Myocyte (in vitro differentiated cells): Measurements from ENCODE around the gene RAB22A. TPM values are rescaled to one million over a fixed set of nuclear protein-coding genes. Genes with fewer than 3 reads are reported as not detected.
"Not testable (repeated sequence)": the region's sequence is repeated elsewhere in the genome, so short reads cannot be mapped to it uniquely, and the experiment has no call there.

Source experiments
- DNase-seq: peaks from one replicate; pipeline ENCODE4 v3.0.0-alpha.2; 2012; ENCODE audit warnings: low read depth
- total RNA-seq: library from RNA; depleted of rRNA; stranded (reverse); fragments of >200 nt; gene quantifications from 2 replicates; pipeline ENCODE4 v1.2.3, GENCODE V29; 2014

RAB22A gene
- total RNA-seq, 1 donor from 2014 or later, result 17.1 TPM

DNA sequence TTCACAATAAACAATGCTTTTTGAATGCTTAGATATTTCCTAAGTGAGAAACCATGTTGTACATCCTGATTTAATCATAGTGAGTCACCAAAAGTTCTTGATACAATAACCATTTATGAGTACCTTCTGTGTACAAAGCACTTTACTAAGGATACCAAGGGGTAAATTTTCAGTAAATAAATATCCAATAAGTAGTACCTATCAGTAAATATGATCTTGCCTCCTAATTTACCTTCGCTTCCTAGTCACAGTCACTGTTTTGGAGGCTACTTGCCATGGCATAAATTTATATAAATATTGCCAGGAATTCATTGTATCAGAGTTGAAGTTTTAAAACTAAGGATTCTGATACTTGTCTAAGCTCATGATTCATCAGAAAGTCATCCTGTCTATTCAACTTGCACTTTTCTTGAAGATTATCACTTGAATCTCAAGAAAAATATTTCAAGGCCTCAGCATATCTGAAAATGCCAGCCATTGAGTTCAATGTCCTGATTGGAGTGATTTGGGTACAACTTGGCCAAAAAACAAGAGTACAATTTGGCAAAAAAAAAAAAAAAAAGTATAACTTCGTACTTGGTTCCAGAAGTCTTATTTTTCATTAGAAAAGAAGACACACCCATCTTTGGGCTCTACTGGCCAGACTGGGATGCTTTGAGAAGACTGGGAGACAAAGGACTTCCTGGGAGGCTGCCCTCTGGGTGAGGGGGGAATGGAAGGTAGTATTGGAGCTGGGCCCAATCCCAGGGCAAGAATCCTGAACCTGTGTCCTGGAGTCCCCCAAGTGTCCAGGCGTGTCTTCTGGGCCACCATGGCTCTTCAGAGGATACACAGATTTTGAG is 32.8 kb downstream of the RAB22A start:
- DNase-seq, result no peak

DNA sequence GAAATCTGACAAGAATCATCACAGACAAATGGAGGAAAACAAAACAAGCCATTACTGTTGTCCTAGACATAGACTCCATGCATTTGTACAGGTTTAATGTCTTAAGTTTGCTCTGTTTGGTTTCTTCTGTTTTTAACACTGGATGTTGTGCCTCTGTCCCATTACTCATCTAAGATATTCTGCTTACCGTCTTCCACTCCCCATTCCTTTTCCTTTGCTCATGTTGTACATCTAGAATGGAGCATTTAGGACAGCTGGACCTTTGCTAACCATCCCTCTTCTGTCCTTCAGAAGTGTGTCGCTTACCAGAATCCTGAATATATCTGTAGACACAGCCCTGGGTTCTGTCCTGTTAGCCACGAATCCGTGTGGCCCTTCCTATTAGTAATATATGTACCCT is 35.2 kb downstream of the RAB22A start:
- peak; percentile 68 for DNase-seq

DNA sequence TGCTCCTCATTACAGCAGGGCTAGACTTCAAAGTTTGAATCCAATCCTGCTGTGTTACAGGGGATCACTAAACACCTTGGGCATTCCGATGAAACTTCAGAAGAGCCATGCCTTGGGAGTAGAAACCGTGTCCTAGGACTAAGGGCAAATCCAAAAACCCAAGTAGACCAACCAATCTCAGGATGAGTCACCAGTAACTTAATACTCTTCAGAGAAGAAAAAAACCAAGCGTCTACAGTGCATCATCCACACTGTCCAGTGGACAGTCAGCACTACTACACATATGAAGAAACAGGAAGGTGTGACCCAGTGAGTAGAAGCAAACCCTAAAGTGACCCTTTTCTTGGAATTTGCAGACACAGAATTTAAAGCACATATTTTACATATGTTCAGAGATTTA is 40.1 kb downstream of the RAB22A start:
- peak; percentile 82 for DNase-seq

DNA sequence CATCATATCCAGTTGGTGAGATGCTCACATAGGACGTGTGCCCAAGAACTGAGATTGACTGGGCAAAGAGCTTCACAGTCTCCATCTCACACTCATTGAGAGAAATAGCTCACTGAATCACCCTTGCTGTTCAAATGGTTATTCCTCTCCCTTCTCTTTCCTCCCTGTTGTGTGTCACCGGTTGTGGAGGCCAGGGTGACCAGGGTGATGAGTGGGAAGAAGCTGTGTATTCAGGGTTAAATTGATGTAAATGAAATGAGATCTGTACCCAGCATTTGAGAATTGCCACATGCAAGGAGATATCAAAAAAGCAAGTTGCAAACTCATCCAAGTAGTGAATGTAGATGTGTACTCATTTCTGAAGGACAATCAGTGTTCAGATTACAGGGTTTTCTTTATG is 43.0 kb downstream of the RAB22A start:
- DNase-seq, result no peak

DNA sequence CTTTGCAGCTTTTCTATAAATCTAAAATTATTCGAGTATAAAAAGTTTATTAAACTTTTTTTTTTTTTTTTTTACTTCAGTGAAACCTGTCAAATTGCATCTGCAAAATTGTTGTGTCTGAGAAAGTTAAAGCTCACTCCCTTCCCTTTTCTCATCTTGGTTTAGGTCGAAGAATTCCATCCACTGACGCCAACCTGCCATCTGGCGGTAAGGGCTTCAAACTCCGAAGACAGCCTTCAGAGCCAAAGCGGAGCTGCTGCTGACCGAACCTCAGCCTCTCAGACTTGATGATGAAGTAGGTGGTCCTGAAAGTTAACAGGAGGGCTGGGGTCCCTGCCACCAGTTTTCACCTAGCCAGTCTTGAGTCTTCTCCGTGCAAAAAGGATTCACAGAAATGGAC is 49.9 kb downstream of the RAB22A start:
- no peak for DNase-seq

DNA sequence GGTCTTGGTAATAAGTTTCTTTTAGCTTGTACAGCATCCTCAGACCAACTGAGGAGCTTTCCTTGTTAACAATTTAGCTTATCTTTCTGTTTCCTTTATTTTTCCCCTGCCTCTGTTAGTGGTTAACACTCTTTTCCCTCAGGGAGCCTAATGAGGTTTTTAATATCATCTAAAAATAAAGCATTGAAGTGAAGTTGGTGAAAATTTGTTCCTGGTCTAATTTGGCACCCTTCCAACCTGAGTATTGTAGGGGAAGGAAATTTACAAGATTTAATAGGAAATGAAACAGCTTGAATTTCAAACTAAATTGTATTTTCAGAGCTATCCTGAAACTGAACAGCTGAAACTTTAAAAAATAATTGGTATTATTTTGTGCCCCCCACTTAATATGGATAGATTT is 51.4 kb downstream of the RAB22A start:
- no peak for DNase-seq

DNA sequence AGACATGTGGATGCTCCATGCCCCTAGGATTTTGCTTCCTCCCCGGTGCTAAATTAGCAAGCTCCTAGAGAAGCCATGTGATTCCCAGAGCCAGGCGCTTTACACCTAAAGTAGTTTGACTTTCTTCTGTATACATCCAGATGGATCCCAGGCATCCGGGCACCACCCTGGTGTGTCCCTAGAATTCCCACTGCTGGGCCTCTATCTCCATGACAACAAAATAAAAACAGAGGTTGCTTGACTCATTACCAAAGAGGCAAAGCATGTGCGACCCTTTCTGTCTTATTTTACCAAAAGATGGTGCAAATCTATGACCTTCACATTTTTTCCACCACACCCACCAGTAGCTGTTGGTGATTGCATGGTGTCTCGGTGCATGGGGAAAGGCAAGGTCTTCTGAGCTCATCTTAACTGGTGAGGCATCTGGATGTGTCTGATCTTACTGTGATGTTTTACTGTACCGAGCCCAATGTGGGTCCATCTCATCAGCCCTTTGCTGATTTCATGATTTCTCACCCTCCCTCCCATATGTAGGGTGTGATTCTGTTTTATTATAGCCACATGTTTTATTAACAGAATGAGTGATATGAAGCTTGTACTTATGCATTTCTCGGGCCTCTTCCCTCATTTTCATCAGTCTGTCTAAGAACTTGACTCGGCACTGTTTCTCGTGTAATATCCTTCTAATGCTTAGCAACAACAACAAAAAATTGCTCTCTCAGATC is 52.1 kb downstream of the RAB22A start:
- DNase-seq, result no peak

DNA sequence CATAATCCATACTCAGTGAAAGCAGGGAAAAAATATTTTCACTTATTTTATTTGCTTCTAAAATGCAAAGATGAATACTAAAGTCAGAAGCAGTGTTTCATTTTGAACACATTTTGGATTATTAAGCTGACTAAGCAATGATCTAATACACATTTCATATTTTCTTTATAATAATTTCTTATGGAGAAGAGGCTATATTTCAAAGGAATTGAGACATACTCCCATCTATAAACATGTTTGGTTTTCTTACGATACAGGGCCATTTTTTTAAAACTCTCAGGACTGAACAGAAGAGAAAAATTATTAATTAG is 52.6 kb downstream of the RAB22A start:
- no peak for DNase-seq

DNA sequence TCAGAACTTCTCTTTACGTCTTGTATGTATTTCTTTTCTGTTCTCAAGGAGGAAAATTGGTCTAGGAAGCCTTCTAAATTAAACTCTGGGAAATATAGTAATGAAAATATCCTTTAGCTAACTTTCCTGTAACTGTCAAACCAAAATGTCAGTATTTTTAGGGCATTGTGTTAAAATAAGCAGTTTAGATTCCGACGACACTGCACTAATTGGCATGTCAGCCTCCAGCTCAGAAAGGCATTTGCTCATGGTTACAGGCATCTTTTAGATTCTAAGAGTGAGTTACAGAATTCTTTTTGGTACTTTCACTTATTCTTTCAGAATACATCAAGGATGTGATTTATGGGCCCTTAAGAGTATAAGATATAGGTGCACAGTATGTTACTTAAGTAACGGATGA is 53.5 kb downstream of the RAB22A start:
- no peak for DNase-seq

DNA sequence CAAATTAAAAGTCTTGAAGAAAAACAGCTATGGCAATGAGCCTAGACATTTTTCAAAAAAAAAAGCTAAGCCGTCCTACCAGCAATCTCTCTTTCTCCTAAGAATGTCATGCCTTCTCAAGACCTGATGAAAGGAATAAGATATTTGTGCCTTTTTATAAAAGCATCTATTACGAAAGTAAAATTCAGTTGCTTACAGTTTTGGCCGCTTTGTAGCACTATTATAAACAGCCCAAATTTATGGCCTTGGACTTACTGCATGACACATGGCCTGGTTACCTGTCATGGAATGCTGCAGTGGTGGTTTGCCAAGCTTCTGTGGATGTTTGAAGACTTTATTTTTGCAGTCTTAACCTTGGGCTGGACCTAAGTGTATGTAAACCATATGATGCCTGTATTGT is 57.4 kb downstream of the RAB22A start:
- DNase-seq, result no peak

DNA sequence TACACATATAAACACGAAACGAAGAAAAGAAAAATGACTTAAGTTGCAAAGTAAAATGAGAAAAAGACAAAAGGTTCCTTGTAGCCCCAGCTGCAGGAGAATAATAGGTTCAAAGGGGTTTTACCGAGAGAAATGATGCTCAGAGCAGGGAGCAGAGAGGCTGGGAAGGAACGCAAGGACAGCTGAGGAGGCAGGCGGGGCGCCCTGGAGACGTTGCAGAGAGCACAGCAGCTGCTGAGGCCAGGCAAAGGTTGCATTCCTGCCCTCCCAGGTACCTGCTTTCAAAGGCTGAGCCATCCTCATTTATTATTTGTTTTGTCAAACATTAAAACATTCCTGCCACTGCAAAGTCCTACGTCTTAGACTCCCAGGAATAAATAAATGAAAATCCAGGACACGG is 63.3 kb downstream of the RAB22A start:
- no peak for DNase-seq

DNA sequence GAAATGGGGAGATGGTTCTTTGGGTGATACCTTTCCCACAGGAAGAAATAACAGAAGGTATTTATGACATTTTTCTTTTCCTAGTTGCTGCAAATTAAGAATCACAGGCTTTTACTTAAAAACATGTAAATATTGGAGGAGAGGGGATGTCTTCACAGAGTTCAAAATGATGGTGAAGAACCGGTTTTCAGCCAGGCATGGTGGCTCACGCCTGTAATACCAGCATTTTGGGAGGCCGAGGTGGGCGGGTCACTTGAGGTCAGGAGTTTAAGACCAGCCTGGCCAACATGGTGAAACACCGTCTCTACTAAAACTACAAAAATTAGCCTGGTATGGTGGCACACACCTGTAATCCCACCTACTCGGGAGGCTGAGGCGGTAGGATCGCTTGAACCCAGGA is 63.8 kb downstream of the RAB22A start:
- DNase-seq, result not testable (repeated sequence)

DNA sequence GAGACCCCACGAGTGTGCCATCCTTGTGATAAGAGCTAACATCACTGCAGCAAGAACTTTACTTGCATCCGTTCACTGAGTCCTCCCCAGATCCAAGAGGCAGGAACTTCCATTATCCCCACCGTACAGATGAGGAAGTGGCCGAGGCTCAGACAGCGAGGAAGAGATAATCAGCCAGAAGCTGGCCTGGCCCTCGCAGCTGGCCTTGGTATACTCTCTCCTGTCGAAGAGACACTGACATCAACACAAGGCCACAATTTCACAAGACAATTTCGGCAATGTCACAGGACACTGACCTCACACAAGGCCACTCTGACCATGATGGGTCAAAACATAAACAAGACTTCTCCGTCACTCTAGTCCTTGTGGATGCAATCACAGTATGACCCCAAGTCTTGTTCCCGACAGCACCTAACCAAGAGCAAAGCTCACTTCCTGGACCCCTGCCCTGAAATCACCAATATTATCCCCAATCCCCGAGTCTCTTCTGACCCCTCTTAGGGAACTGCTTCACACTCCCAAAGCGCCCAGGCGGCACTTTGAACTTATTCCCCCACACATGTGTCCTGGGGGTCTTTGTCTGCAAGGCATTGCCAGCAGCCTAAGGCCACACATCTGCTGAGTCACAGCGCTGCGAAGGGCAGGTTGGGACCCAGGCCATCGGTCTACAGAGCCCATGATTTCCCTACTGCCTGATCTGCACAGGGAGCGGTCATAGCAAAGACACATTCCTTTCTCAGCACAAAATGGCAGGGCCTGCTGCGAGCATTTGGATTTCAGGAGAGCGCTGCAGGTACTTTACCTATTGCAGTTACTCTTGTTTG is 64.7 kb downstream of the RAB22A start:
- DNase-seq, result no peak

DNA sequence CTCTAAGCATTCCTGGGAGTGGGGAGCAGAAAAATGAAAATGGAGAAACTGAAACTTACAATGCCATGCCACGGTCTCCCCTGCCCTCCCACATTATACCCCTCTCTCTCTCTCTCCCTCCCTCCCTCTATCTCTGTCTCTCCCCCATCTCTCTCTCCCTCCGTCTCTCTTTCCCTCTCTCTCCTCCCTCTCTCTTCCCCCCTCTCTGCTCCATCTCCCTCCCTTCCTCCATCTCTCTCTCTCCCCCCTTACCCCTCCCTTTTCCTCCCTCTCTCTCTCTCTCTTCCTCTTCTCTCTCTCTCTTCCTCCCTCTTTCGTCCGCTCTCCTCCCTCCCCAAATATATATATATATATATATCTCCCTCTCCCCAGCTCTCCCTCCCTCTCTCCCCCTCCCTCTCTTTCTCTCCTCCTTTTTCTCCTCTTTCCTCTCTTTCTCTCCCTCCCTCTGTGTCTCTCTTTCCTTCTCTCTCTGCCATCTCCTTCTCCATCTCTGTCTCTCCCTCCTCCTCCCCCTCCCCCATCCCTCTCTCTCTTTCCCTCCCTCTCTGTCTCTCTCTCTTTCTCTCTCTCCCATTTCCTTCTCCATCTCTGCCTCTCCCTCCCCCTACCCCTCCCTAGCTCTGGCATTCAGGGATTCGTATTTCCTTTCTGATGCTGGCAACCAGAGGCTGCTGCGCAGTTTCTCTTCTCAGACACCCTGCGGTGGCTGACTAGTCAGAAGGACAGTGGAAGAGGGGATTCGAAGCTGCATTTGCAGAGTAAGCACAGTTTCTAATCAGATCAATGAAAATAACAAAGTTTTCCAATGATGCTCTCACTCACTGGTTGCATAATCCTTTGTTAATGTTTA is 65.6 kb downstream of the RAB22A start:
- DNase-seq, result no peak

DNA sequence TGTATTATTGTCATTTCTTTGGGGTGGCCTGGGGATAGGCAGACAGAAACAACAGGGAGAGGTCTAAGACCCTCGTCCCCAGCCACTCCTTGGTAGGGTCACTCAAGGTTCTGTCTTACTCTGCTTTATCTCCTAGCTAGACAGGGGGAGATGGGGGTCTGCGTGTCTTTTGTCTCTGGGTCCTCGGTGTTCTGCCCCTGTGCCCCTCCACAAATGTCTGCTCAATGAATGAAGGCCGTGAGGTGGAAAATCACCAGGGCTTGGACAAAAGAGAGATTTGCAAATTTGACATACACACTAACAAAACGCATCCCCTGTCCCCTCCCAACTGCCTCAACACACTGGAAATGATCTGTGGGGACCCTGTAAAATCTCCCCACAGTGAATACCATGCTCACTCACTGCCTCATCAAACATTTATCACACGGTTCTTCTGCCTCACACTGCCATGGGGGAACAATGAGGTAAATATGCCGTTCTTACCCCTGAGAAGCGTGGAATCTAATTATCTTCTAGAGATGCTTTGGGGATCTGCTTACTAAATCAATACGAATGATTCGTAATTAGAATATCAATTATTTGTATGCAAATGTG is 66.3 kb downstream of the RAB22A start:
- DNase-seq, result no peak

DNA sequence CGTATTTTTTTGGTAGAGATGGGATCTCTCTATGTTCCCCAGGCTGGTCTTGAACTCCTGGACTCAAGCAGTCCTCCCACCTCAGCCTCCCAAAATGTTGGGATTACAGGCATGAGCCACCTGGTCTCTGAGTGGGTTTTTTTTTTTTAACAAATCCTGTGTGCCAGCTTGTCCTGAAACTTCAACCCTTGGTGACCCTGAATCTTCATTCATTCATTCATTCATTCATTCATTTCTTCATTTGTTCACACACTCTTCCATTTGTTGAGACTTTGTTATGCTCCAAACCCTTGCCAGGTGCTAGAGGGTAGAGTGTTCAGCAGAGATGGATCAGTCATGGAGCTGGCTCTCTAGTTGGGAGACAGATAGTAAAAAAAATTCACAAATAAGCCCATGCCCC is 67.5 kb downstream of the RAB22A start:
- DNase-seq, result no peak

DNA sequence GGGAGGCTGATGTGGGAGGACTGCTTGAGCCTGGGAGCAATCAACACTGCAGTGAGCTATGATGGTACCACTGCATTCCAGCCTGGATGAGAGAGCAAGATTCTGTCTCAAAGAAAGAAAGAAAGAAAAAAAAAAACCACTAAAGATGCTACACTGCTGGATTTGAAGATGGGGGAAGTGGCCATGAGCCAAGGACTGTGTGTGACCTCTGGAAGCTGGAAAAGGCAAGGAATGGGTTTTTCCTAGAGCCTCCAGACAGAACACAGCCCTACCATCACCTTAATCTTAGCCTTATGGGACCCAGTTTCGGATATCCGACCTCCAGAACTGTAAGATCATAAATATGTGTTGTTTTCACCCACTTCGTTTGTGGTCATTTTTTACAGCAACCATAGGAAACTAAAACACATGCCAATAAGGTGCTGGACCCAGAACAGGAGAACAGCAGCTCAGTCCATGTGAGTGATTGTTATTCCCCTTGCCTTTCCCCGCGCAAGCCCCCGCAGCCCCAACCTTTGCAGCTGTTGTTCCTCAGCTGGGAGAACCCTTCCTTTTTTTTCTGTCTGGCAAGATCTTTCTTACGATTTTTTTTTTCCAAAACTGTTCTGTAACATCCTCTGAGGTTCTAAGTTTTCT is 68.4 kb downstream of the RAB22A start:
- no peak for DNase-seq

DNA sequence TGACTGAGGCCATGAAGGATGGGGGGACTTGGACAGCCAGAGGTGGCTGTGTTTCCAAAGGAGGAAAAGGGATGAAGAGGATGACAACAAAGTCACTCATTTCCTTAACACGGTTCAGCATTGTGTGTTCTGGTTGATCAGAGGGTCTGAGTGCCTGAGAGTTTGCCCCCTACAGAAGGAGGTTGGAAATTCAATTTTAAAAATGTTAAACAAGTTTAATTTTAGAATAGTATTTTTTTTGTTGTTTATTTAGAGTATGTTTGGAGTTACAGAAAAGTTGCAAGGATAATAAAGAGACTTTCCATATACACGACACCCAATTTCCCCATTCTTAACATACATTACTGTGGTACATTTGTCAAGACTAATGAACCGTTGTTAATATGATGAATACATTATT is 69.2 kb downstream of the RAB22A start:
- no peak for DNase-seq

DNA sequence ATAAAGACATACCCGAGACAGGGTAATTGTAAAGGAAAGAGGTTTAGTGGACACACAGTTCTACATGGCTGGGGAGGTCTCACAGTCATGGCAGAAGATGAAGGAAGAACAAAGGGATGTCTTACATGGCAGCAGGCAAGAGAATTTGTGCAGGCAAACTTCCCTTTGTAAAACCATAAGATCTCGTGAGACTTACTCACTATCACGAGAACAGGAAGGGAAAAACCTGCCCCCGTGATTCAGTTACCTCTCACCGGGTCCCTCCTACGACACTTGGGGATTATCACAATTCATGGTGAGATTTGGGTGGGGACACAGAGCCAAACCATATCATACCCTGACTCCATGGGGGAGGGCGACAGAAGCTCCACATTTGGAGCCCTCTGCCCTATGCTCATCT is 72.1 kb downstream of the RAB22A start:
- no peak for DNase-seq

DNA sequence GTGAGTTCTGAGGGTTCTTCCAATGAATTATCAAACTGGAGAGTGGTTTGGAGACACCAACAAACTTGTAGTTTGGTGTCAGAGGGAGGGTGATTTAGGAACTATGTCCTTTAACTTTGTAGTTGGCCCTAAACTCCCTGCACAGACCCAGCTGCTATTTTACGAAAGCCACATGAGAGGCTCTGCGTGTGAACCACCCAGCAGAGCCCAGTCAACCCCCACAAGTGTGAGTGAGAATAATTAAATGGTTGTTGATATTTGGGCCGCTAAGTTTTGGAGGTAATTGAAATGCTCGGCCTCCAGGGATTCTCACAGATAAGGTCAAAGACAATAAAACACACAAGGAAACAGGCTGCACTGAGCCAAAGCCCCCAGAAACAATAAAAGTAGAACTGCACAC is 72.6 kb downstream of the RAB22A start:
- no peak for DNase-seq
